GM21619 (cell line): ENCODE data around the gene USP17L25.
"Not testable (repeated sequence)": the region's sequence is repeated elsewhere in the genome, so short reads cannot be mapped to it uniquely, and the experiment has no call there.

Experiments used
- ATAC-seq: cut with Tn5 transposase; IDR thresholded peaks from one replicate; pipeline ENCODE4 v1.9.1; 2021; ENCODE audit not compliant: unreplicated experiment

Gene USP17L25

GRCh38 chr4:9329611-9330010, at the start of gene USP17L25:
Gene USP17L25, plus strand, starts transcription at chr4:9329911. Its CDS starts 0 bp downstream, at chr4:9329911.
- not testable (repeated sequence) for ATAC-seq

GRCh38 chr4:9324191-9324590, 5.5 kb upstream of the USP17L25 start:
- not testable (repeated sequence) for ATAC-seq

- ATAC-seq, result not testable (repeated sequence)
Observed at GRCh38 chr4:9324865-9325264, 4.8 kb upstream of the USP17L25 start, which contains the start of gene USP17L24. Gene USP17L24, plus strand, starts transcription at chr4:9325165. Its CDS starts 0 bp downstream, at chr4:9325165.

- not testable (repeated sequence) for ATAC-seq
Observed at GRCh38 chr4:9334358-9334757, 4.6 kb downstream of the USP17L25 start, which contains the start of gene USP17L26. Gene USP17L26, plus strand, starts transcription at chr4:9334658. Its CDS starts 0 bp downstream, at chr4:9334658.

GRCh38 chr4:9339103-9339502, 9.4 kb downstream of the USP17L25 start, which contains the start of gene USP17L5:
Gene USP17L5, plus strand, starts transcription at chr4:9339403. Its CDS starts 0 bp downstream, at chr4:9339403.
- ATAC-seq, result not testable (repeated sequence)

- ATAC-seq, result not testable (repeated sequence)
Observed at GRCh38 chr4:9343848-9344247, 14.1 kb downstream of the USP17L25 start, which contains the start of gene USP17L27. Gene USP17L27, plus strand, starts transcription at chr4:9344148. Its CDS starts 0 bp downstream, at chr4:9344148.

GRCh38 chr4:9348593-9348992, 18.9 kb downstream of the USP17L25 start, which contains the start of gene USP17L28:
Gene USP17L28, plus strand, starts transcription at chr4:9348893. Its CDS starts 0 bp downstream, at chr4:9348893.
- not testable (repeated sequence) for ATAC-seq

- ATAC-seq, result not testable (repeated sequence)
Observed at GRCh38 chr4:9350866-9351265, 21.2 kb downstream of the USP17L25 start.

- not testable (repeated sequence) for ATAC-seq
Observed at GRCh38 chr4:9353338-9353737, 23.6 kb downstream of the USP17L25 start, which contains the start of gene USP17L29. Gene USP17L29, plus strand, starts transcription at chr4:9353638. Its CDS starts 0 bp downstream, at chr4:9353638.

- not testable (repeated sequence) for ATAC-seq
Observed at GRCh38 chr4:9362829-9363228, 33.1 kb downstream of the USP17L25 start, which contains the start of gene USP17L30. Gene USP17L30, plus strand, starts transcription at chr4:9363129. Its CDS starts 0 bp downstream, at chr4:9363129.

GRCh38 chr4:9379881-9380280, 50.2 kb downstream of the USP17L25 start:
- ATAC-seq, result not testable (repeated sequence)
